K562 (cell line): ENCODE measurements around the gene GPC3. TPM values are rescaled to one million over a fixed set of nuclear protein-coding genes. Genes with fewer than 3 reads are reported as not detected.

Experiments used
- ATAC-seq: fragments of 200-7000 bp; cut with Tn5 transposase; 3 replicates; pipeline ENCODE4 v1.9.1; 2020; ENCODE audit warnings: moderate library complexity
- BruUV-seq: library from RNA; stranded (reverse); fragments of 400-500 nt; replicated peaks from 2 replicates; lab custom pipeline; 2021; lab: Mats Ljungman, UMichigan
- CTCF ChIA-PET: fragments of 300-600 bp; formaldehyde crosslinking; extraction: SDS; loops from one replicate; lab custom pipeline; 2021; ENCODE audit warnings: low intra/inter-chr PET ratio; lab: Yijun Ruan, JAX
- POLR2A ChIA-PET: fragments of 300-600, 350-650 bp; sonication (Branson Sonifier 250); formaldehyde crosslinking; extraction: SDS; loops from one replicate; lab custom pipeline; 2021; ENCODE audit warnings: antibody characterized with exemption, inconsistent platforms; lab: Yijun Ruan, JAX
- DNase-seq, 4 experiments: peaks; one replicate each; pipeline versions ENCODE4 v3.0.0 to v3.0.0-alpha.2; 2011 to 2018; ENCODE audit warnings: low spot score in 3 of 4, mixed read lengths in 3 of 4; ENCODE audit errors: extremely low read depth in 1 of 4
- FAIRE-seq: peaks from 2 replicates; lab custom pipeline; 2011; peaks lifted over from hg19 to GRCh38; lab: Jason Lieb, UNC
- H2AFZ ChIP-seq: 2 replicates; pipeline ENCODE4 v1.6.0; 2011; ENCODE audit warnings: low read depth, low read length, control low read depth, inconsistent platforms
- H3K27ac ChIP-seq: fragments of 200-600 bp; 3 replicates; pipeline ENCODE4 v1.8.0; 2011; ENCODE audit warnings: low read depth, mild to moderate bottlenecking, control low read depth, inconsistent platforms, low read length, moderate library complexity, mixed read lengths; ENCODE audit errors: extremely low read depth
- H3K27me3 ChIP-seq, 2 experiments: fragments of 300-600 bp in 1 of 2; 2 replicates in 1 of 2; 3 replicates in 1 of 2; pipeline versions ENCODE4 v1.6.0 to v1.8.0; 2011; ENCODE audit warnings: inconsistent platforms in 2 of 2, low read length in 2 of 2, mild to moderate bottlenecking in 1 of 2, mixed read lengths in 1 of 2, moderate library complexity in 1 of 2; ENCODE audit not compliant: control insufficient read depth in 2 of 2, insufficient read depth in 2 of 2
- H3K36me3 ChIP-seq: fragments of 300-600 bp; 3 replicates; pipeline ENCODE4 v1.8.0; 2011; ENCODE audit warnings: mild to moderate bottlenecking, low read length, inconsistent platforms; ENCODE audit not compliant: control insufficient read depth, insufficient read depth
- H3K4me1 ChIP-seq, 2 experiments: fragments of 200-600 bp in 1 of 2; replicated peaks in 1 of 2; 2 replicates in 1 of 2; 3 replicates in 1 of 2; pipeline versions ENCODE4 v1.5.1 to v1.8.0; 2011; ENCODE audit warnings: inconsistent platforms in 2 of 2, low read length in 2 of 2, mild to moderate bottlenecking in 1 of 2, mixed read lengths in 1 of 2, moderate library complexity in 1 of 2; ENCODE audit not compliant: control insufficient read depth in 2 of 2, insufficient read depth in 2 of 2
- H3K4me2 ChIP-seq: 2 replicates; pipeline ENCODE4 v1.6.1; 2011; ENCODE audit warnings: low read length, control low read depth, inconsistent platforms, mixed read lengths; ENCODE audit not compliant: insufficient read depth
- H3K4me3 ChIP-seq: fragments of 200-600 bp; sonication (generic), shearing (Covaris generic); 2 replicates; pipeline ENCODE4 v1.5.1; 2016; ENCODE audit warnings: control low read depth, inconsistent platforms
- H3K79me2 ChIP-seq: fragments of 200-600 bp; 3 replicates; pipeline ENCODE4 v1.8.0; 2011; ENCODE audit warnings: low read length, inconsistent platforms; ENCODE audit not compliant: control insufficient read depth, insufficient read depth
- H3K9ac ChIP-seq, 2 experiments: 2 replicates each; pipeline versions ENCODE4 v1.6.0 to v1.6.1; 2011; ENCODE audit warnings: low read depth in 2 of 2, low read length in 2 of 2, control low read depth in 1 of 2, inconsistent platforms in 1 of 2, mild to moderate bottlenecking in 1 of 2, mixed read lengths in 1 of 2; ENCODE audit not compliant: insufficient read depth in 1 of 2
- H3K9me1 ChIP-seq: one replicate; pipeline ENCODE4 v1.6.0; 2011; ENCODE audit warnings: inconsistent platforms, mild to moderate bottlenecking, low read length, moderate library complexity; ENCODE audit not compliant: control insufficient read depth, insufficient read depth
- H3K9me3 ChIP-seq: replicated peaks from 2 replicates; pipeline ENCODE4 v1.5.1; 2011; ENCODE audit warnings: low read depth, low read length, inconsistent platforms; ENCODE audit not compliant: control insufficient read depth, insufficient read depth
- H4K20me1 ChIP-seq: replicated peaks from 2 replicates; pipeline ENCODE4 v1.6.1; 2011; ENCODE audit warnings: low read length, inconsistent platforms, mixed read lengths; ENCODE audit not compliant: control insufficient read depth, insufficient read depth
- MCM5 ChIP-seq: fragments of 450-650 bp; IDR thresholded peaks from 2 replicates; pipeline ENCODE4 v1.6.1; 2016; ENCODE audit warnings: low read depth
- SP2 ChIP-seq: IDR thresholded peaks from 2 replicates; pipeline ENCODE4 v1.6.1; 2011; ENCODE audit warnings: mild to moderate bottlenecking, low read depth, low read length, moderate library complexity; ENCODE audit not compliant: poor library complexity, severe bottlenecking; ENCODE audit errors: extremely low read depth
- THRA ChIP-seq: fragments of 450-650 bp; IDR thresholded peaks from 2 replicates; pipeline ENCODE4 v1.6.1; 2017; ENCODE audit warnings: mild to moderate bottlenecking, moderate library complexity
- TRIM28 ChIP-seq: fragments of 450-650 bp; IDR thresholded peaks from 2 replicates; pipeline ENCODE4 v1.6.1; 2017
- ZC3H4 ChIP-seq: sonication (generic); formaldehyde crosslinking; IDR thresholded peaks from 2 replicates; pipeline ENCODE4 v1.9.0; 2021; ENCODE audit warnings: missing genetic modification reagents, borderline replicate concordance
- ZNF3 ChIP-seq: fragments of 250-450 bp; sonication (Bioruptor Pico); IDR thresholded peaks from 2 replicates; pipeline ENCODE4 v1.5.0; 2021; ENCODE audit warnings: mild to moderate bottlenecking, moderate library complexity
- ZNF766 ChIP-seq: fragments of 200-800 bp; sonication (Bioruptor generic); conservative IDR thresholded peaks from 2 replicates; pipeline ENCODE4 v1.6.1; 2016; ENCODE audit warnings: missing genetic modification characterization, missing compliant biosample characterization
- WGBS: fragments of 100-300 bp; shearing (Covaris generic); methylation state at CpG from one replicate; pipeline ENCODE4 v1.1.6; 2016; ENCODE audit warnings: low coverage, mixed read lengths; ENCODE audit not compliant: insufficient coverage; ENCODE audit errors: missing lambda C conversion rate; 5-methylcytosine and 5-hydroxymethylcytosine counted together
- in situ Hi-C: fragments of 300-500 bp; cut with MboI; formaldehyde crosslinking; loops from 4 replicates; pipeline ENCODE4 v1.15.0; 2018; ENCODE audit warnings: inconsistent platforms, mixed read lengths
- intact Hi-C: fragments of 100-400 bp; cut with micrococcal nuclease; formaldehyde crosslinking; loops from 2 replicates; pipeline ENCODE4 v1.14.2; 2022
- polyA plus RNA-seq, 8 experiments: library from polyadenylated mRNA; depleted of rRNA in 4 of 8; stranded (reverse) in 5 of 8; unstranded in 3 of 8; fragments of >200 nt; fragmentation: Nextera tagmentation in 2 of 8; fragmentation: Illumina TruSeq in 1 of 8; extraction: Ambion mirVana in 2 of 8; extraction: Trizol in 1 of 8; gene quantifications; 2 replicates each; pipeline versions ENCODE4 v1.2.1 to v1.2.3, GENCODE V29; 2011 to 2014; ENCODE audit warnings: inconsistent platforms in 1 of 8, missing spikeins in 1 of 8
- total RNA-seq, 7 experiments: library from RNA; depleted of rRNA in 6 of 7; stranded (reverse); fragments of >200 nt in 6 of 7; fragmentation: Illumina TruSeq in 2 of 7; extraction: Trizol in 2 of 7; gene quantifications; 2 replicates each; pipeline versions ENCODE4 v1.2.1 to v1.2.3, GENCODE V29; 2011 to 2021; ENCODE audit warnings: low replicate concordance in 1 of 7

Gene GPC3
- total and polyA plus RNA-seq, 9 of the 15 experiments (the other 6 are each of a cell fraction or from before 2014, with no cell fraction given), result 0.42 TPM; not detected in 8

GRCh38 chrX:133921086-133921485 lies 64.3 kb downstream of the GPC3 start:
- Histone ChIP-seq H3K4me1 (no peaks in the 10 kb centered on the region), H3K9me1 (no peaks in the 10 kb centered on the region), H3K27me3 (no peaks in the 10 kb centered on the region), H3K79me2 (no peaks in the 10 kb centered on the region), H3K36me3 (no peaks in the 10 kb centered on the region), H3K9me3 (no peaks in the 10 kb centered on the region), H3K4me3 (no peak overlapping the region), H3K9ac (no peak overlapping the region), H2AFZ (no peak overlapping the region), H4K20me1 (no peaks in the 10 kb centered on the region), H3K4me2 (no peak overlapping the region), H3K27ac (no peak overlapping the region)
- TF ChIP-seq ZC3H4, result no peak
- TF ChIP-seq SP2, result no peak
- TF ChIP-seq ZNF3 (CRISPR knock-in tag), result no peak
- TF ChIP-seq MCM5, result no peak
- TF ChIP-seq TRIM28, result no peak
- TF ChIP-seq THRA, result no peak
- no peak for TF ChIP-seq ZNF766 (CRISPR knock-in tag)
- ATAC-seq (no peak), FAIRE-seq (no peak), DNase-seq (no peak)
- intact Hi-C loops (loop anchor here (1.0 kb wide), 1 partner anchor 129 kb away; no protein-coding TSS in a partner anchor), in situ Hi-C loops (no loop called here)
- ChIA-PET CTCF (no interaction called here), POLR2A (no interaction called here)
- 0% methylated on average over 2 of the region's 2 CpGs for WGBS
- BruUV-seq, result no TSS peak
